GM23248 (cell line): ENCODE measurements around the gene CHD9.

ENCODE experiments used
- EZH2 ChIP-seq: fragments of 200-600 bp; sonication (generic); IDR thresholded peaks from 2 replicates; pipeline ENCODE4 v1.6.1; 2018; ENCODE audit warnings: antibody characterized with exemption, mild to moderate bottlenecking; ENCODE audit not compliant: insufficient read depth, poor library complexity, severe bottlenecking
- EZH2phosphoT487 ChIP-seq: fragments of 200-600 bp; sonication (generic); IDR thresholded peaks from 2 replicates; pipeline ENCODE4 v1.6.1; 2018; ENCODE audit warnings: antibody characterized with exemption, moderate library complexity, mild to moderate bottlenecking, low read depth; ENCODE audit not compliant: insufficient read depth

- TF ChIP-seq EZH2 (no peak), EZH2phosphoT487 (no peak)
These were observed 251.0 kb downstream of the CHD9 start for GRCh38 chr16:53305743-53306142.
